ENCODE data around the gene ZNF581. TPM values are rescaled to one million over a fixed set of nuclear protein-coding genes. Genes with fewer than 3 reads are reported as not detected.

The ZNF581 gene
- total RNA-seq, 4 donors from 2014 or later = 8.4 to 17.5 (median 11.4) TPM

GRCh38 chr19:55667006-55667381, 23.5 kb downstream of the ZNF581 start:
- TF ChIP-seq POLR2A (IDR thresholded peaks at IDR 0.05) = no peak
- TF ChIP-seq POLR2AphosphoS5 (IDR thresholded peaks at IDR 0.05) = no peak
- TF ChIP-seq CTCF (IDR thresholded peaks at IDR 0.05) = no peak
- TF ChIP-seq EP300 (IDR thresholded peaks at IDR 0.05) = no peak
- Histone ChIP-seq H3K27ac (no peak overlapping the region), H3K27me3 (no peaks in the 10 kb centered on the region), H3K4me3 (no peak overlapping the region), H3K4me1 (peaks cover 0 to 26% (median 0%) of the 10 kb centered on the region in 3 donors), H3K36me3 (peaks cover 0 to 97% of the 10 kb centered on the region in 2 donors), H3K9me3 (no peaks in the 10 kb centered on the region)
- no CpG with 5 or more reads among the region's 4 CpGs for WGBS, 2 donors (ENCODE audit: low coverage in 1 of 2)
- no peak for ATAC-seq

- TF ChIP-seq CTCF (IDR thresholded peaks at IDR 0.05) = no peak
- no peak for TF ChIP-seq POLR2AphosphoS5 (IDR thresholded peaks at IDR 0.05)
- TF ChIP-seq POLR2A (IDR thresholded peaks at IDR 0.05) = no peak
- TF ChIP-seq EP300 (IDR thresholded peaks at IDR 0.05) = no peak
- no peaks in the 10 kb centered on the region for H3K27me3 ChIP-seq
- H3K9me3 ChIP-seq = no peaks in the 10 kb centered on the region
- H3K36me3 ChIP-seq = peaks cover 0 to 95% of the 10 kb centered on the region in 2 donors
- 100% methylated on average over 1 of the region's 12 CpGs; no CpG with 5 or more reads in 1 of the 2 donors for WGBS, 2 donors (ENCODE audit: low coverage in 1 of 2)
- no peak overlapping the region for H3K27ac ChIP-seq
- peaks cover 0 to 26% (median 0%) of the 10 kb centered on the region in 3 donors for H3K4me1 ChIP-seq
- H3K4me3 ChIP-seq = no peak overlapping the region
- no peak for ATAC-seq
These were observed 24.1 kb downstream of the ZNF581 start for GRCh38 chr19:55667511-55667910.

- WGBS, 2 donors (ENCODE audit: low coverage in 1 of 2) = 67% methylated on average over 1 of the region's 11 CpGs; no CpG with 5 or more reads in 1 of the 2 donors
- no peaks in the 10 kb centered on the region for H3K27me3 ChIP-seq
- TF ChIP-seq POLR2AphosphoS5 (IDR thresholded peaks at IDR 0.05) (no peak), POLR2A (IDR thresholded peaks at IDR 0.05) (no peak), EP300 (IDR thresholded peaks at IDR 0.05) (no peak), CTCF (IDR thresholded peaks at IDR 0.05) (no peak)
- no peak overlapping the region for H3K4me3 ChIP-seq
- H3K9me3 ChIP-seq = no peaks in the 10 kb centered on the region
- H3K27ac ChIP-seq = no peak overlapping the region
- H3K36me3 ChIP-seq = peaks cover 0 to 95% of the 10 kb centered on the region in 2 donors
- ATAC-seq = no peak
- peaks cover 0 to 26% (median 0%) of the 10 kb centered on the region in 3 donors for H3K4me1 ChIP-seq
These were observed 24.5 kb downstream of the ZNF581 start for GRCh38 chr19:55667958-55668357.

- no peak overlapping the region for H3K4me3 ChIP-seq
- no peaks in the 10 kb centered on the region for H3K9me3 ChIP-seq
- ATAC-seq = no peak
- no peaks in the 10 kb centered on the region for H3K27me3 ChIP-seq
- WGBS, 2 donors (ENCODE audit: low coverage in 1 of 2) = 80 to 86% methylated on average over 7 to 10 of the region's 30 CpGs
- H3K36me3 ChIP-seq = peaks cover 0 to 94% of the 10 kb centered on the region in 2 donors
- H3K27ac ChIP-seq = no peak overlapping the region
- TF ChIP-seq POLR2A (IDR thresholded peaks at IDR 0.05) = no peak
- no peak for TF ChIP-seq EP300 (IDR thresholded peaks at IDR 0.05)
- no peak for TF ChIP-seq CTCF (IDR thresholded peaks at IDR 0.05)
- TF ChIP-seq POLR2AphosphoS5 (IDR thresholded peaks at IDR 0.05) = no peak
- H3K4me1 ChIP-seq = peaks cover 0 to 30% (median 0%) of the 10 kb centered on the region in 3 donors
These were observed 25.3 kb downstream of the ZNF581 start for GRCh38 chr19:55668603-55669348.

Measured in gastroesophageal sphincter (tissue), 4 donors.